HL-60 (cell line): Measurements from ENCODE around the gene SLC27A6.
"Not testable (repeated sequence)": the region's sequence is repeated elsewhere in the genome, so short reads cannot be mapped to it uniquely, and the experiment has no call there.

ENCODE experiments used
- DNase-seq, 2 experiments: peaks; one replicate each; pipeline ENCODE4 v3.0.0-alpha.2; 2010 to 2020; ENCODE audit warnings: low read depth in 1 of 2, low spot score in 1 of 2
- H3K27ac ChIP-seq: fragments of 250-450 bp; sonication (Bioruptor Pico); replicated peaks from 2 replicates; pipeline ENCODE4 v1.5.1; 2020; ENCODE audit warnings: mild to moderate bottlenecking, moderate library complexity
- H3K27me3 ChIP-seq: fragments of 250-450 bp; sonication (Bioruptor Pico); 2 replicates; pipeline ENCODE4 v1.5.1; 2021; ENCODE audit warnings: mild to moderate bottlenecking, moderate library complexity; ENCODE audit not compliant: insufficient read depth, poor library complexity, severe bottlenecking
- H3K4me3 ChIP-seq: replicated peaks from 2 replicates; pipeline ENCODE4 v1.5.1; 2011; ENCODE audit warnings: mild to moderate bottlenecking, control low read depth, low read length; ENCODE audit not compliant: insufficient read depth
- CTCF ChIP-seq: IDR thresholded peaks from one replicate; pipeline ENCODE4 v1.5.1; 2011; ENCODE audit warnings: low read length, control low read depth, inconsistent platforms; ENCODE audit not compliant: insufficient read depth
- GABPA ChIP-seq: IDR thresholded peaks from 2 replicates; pipeline ENCODE4 v1.6.1; 2012; ENCODE audit warnings: low read depth
- POLR2AphosphoS5 ChIP-seq: IDR thresholded peaks from 2 replicates; pipeline ENCODE4 v1.6.1; 2012; ENCODE audit warnings: low read depth
- REST ChIP-seq: IDR thresholded peaks from 2 replicates; pipeline ENCODE4 v1.6.1; 2012; ENCODE audit warnings: low read depth; ENCODE audit not compliant: insufficient replicate concordance
- SPI1 ChIP-seq: IDR thresholded peaks from 2 replicates; pipeline ENCODE4 v1.6.1; 2012; ENCODE audit warnings: low read depth, mild to moderate bottlenecking, borderline replicate concordance

SLC27A6 gene

GRCh38 chr5:128924299-128924698 lies 41.0 kb upstream of the SLC27A6 start:
- Histone ChIP-seq H3K27ac (no peak overlapping the region), H3K4me3 (no peak overlapping the region), H3K27me3 (no peaks in the 10 kb centered on the region)
- DNase-seq: no peak
- TF ChIP-seq CTCF: no peak

- DNase-seq: no peak
- H3K27me3 ChIP-seq: no peaks in the 10 kb centered on the region
- H3K4me3 ChIP-seq: no peak overlapping the region
- no peak overlapping the region for H3K27ac ChIP-seq
- TF ChIP-seq REST (no peak), CTCF (no peak), SPI1 (no peak), POLR2AphosphoS5 (no peak), GABPA (no peak)
Measured at GRCh38 chr5:128925973-128926372, 39.3 kb upstream of the SLC27A6 start.

- TF ChIP-seq CTCF (no peak), SPI1 (peak; percentile 75; the same call in 1 of the 2 replicates), POLR2AphosphoS5 (no peak)
- Histone ChIP-seq H3K4me3 (no peak overlapping the region), H3K27ac (peak overlapping the region; percentile 77), H3K27me3 (no peaks in the 10 kb centered on the region)
- peak; percentile 58 to 67 for DNase-seq
Measured at GRCh38 chr5:128927644-128928043, 37.6 kb upstream of the SLC27A6 start.

- DNase-seq, H3K27me3 ChIP-seq, H3K4me3 ChIP-seq, H3K27ac ChIP-seq: not testable (repeated sequence)
Measured at GRCh38 chr5:128932232-128932631, 33.1 kb upstream of the SLC27A6 start.

- not testable (repeated sequence) for H3K27me3 ChIP-seq, DNase-seq, H3K4me3 ChIP-seq, H3K27ac ChIP-seq
Measured at GRCh38 chr5:128943100-128943499, 22.2 kb upstream of the SLC27A6 start.
